Gastroesophageal sphincter (tissue), 3 donors: ENCODE measurements around the gene COMMD10.

Experiments used
- EP300 ChIP-seq: sonication (generic); formaldehyde crosslinking; IDR thresholded peaks from one replicate; pipeline ENCODE4 v1.6.1; 2017; ENCODE audit warnings: antibody characterized with exemption, mild to moderate bottlenecking
- POLR2A ChIP-seq, 2 donors: fragments of 450-650 bp; IDR thresholded peaks; one replicate each; pipeline ENCODE4 v1.6.1; 2017; ENCODE audit warnings: antibody characterized with exemption in 2 of 2, mild to moderate bottlenecking in 2 of 2, moderate library complexity in 1 of 2
- POLR2AphosphoS5 ChIP-seq: sonication (generic); formaldehyde crosslinking; IDR thresholded peaks from one replicate; pipeline ENCODE4 v1.6.1; 2017; ENCODE audit warnings: antibody characterized with exemption
- TF ChIP-seq, protein P1 (sequence below), 4 experiments: fragments of 200-600 bp in 2 of 4; fragments of 450-650 bp in 2 of 4; sonication (generic) in 1 of 4; IDR thresholded peaks; one replicate each; pipeline ENCODE4 v1.5.1; 2017 to 2019; ENCODE audit warnings: antibody characterized with exemption in 4 of 4, mild to moderate bottlenecking in 2 of 4, moderate library complexity in 2 of 4

GRCh38 chr5:116130471-116130870, 45.6 kb downstream of the COMMD10 start:
- no peak for TF ChIP-seq EP300
- TF ChIP-seq, protein P1, sequence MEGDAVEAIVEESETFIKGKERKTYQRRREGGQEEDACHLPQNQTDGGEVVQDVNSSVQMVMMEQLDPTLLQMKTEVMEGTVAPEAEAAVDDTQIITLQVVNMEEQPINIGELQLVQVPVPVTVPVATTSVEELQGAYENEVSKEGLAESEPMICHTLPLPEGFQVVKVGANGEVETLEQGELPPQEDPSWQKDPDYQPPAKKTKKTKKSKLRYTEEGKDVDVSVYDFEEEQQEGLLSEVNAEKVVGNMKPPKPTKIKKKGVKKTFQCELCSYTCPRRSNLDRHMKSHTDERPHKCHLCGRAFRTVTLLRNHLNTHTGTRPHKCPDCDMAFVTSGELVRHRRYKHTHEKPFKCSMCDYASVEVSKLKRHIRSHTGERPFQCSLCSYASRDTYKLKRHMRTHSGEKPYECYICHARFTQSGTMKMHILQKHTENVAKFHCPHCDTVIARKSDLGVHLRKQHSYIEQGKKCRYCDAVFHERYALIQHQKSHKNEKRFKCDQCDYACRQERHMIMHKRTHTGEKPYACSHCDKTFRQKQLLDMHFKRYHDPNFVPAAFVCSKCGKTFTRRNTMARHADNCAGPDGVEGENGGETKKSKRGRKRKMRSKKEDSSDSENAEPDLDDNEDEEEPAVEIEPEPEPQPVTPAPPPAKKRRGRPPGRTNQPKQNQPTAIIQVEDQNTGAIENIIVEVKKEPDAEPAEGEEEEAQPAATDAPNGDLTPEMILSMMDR (IDR thresholded peaks at IDR 0.05) = no peak
- no peak for TF ChIP-seq POLR2AphosphoS5
- no peak for TF ChIP-seq POLR2A (IDR thresholded peaks at IDR 0.05)
